Measurements from ENCODE around the gene UAP1L1.

Gene UAP1L1

DNA sequence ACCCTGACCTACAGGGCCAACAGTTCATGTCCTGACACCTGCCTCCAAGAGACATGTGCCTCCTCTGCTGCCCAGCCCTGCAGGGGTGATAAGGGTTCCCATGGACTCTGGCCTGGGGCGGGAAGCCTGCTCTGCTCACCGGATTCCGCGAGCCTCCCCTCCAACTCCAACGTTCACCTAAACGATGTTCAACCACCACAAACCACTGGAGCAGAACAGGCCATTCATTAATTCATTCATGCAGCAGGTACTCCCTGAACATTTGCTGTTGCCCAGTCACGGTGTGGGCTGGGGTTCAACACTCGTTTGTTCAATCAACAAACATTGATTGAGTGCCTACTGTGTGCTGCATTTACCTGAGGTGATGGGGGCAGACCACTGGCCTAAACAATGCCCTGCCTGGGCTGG, 3.3 kb upstream of the UAP1L1 start:
- no peak overlapping the region for H3K4me3 ChIP-seq (ENCODE audit: low read length)
- DNase-seq (ENCODE audit: low read depth) = no peak
- TF ChIP-seq, protein P1, sequence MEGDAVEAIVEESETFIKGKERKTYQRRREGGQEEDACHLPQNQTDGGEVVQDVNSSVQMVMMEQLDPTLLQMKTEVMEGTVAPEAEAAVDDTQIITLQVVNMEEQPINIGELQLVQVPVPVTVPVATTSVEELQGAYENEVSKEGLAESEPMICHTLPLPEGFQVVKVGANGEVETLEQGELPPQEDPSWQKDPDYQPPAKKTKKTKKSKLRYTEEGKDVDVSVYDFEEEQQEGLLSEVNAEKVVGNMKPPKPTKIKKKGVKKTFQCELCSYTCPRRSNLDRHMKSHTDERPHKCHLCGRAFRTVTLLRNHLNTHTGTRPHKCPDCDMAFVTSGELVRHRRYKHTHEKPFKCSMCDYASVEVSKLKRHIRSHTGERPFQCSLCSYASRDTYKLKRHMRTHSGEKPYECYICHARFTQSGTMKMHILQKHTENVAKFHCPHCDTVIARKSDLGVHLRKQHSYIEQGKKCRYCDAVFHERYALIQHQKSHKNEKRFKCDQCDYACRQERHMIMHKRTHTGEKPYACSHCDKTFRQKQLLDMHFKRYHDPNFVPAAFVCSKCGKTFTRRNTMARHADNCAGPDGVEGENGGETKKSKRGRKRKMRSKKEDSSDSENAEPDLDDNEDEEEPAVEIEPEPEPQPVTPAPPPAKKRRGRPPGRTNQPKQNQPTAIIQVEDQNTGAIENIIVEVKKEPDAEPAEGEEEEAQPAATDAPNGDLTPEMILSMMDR (conservative IDR thresholded peaks at IDR 0.05; ENCODE audit: low read length) = no peak

DNA sequence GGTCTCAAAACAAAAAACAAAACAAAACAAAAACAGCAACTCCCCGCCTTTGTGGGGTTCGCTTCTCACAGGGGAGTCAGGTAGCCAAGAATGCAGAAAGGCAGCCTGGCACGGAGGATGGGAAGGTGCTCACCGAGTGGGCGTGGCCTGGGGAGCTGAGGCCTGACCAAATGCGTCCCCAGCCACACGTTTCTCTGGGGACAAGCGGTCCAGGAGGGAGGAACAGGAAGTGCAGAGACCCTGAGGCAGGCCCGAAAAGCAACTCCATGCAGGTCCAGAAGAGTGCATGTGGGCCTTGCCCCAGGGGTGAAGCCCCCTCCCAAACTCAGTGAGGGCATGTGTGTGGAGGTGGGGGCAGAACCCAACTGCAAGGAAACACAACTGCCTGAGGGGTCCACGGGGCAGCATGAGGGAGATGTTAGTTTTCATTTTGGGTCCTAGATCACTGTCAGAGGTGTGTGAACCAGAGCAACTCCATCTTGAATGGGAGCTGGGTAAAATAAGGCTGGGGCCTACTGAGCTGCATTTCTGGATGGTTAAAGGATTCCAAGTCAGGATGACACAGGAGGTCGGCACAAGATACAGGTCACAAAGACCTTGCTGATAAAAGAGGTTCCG, 2.6 kb upstream of the UAP1L1 start:
- H3K4me3 ChIP-seq (ENCODE audit: low read length) = no peak overlapping the region
- TF ChIP-seq, protein P1 (conservative IDR thresholded peaks at IDR 0.05; ENCODE audit: low read length) = no peak
- DNase-seq (ENCODE audit: low read depth) = no peak

GRCh38 chr9:137075275-137075775, 2.0 kb upstream of the UAP1L1 start:
- DNase-seq (ENCODE audit: low read depth) = no peak
- no peak overlapping the region for H3K4me3 ChIP-seq (ENCODE audit: low read length)
- TF ChIP-seq, protein P1 (conservative IDR thresholded peaks at IDR 0.05; ENCODE audit: low read length) = no peak

GRCh38 chr9:137076636-137077009, 694 bp upstream of the UAP1L1 start:
- H3K4me3 ChIP-seq (ENCODE audit: low read length) = peak overlapping the region; percentile 52
- no peak for DNase-seq (ENCODE audit: low read depth)
- TF ChIP-seq, protein P1 (conservative IDR thresholded peaks at IDR 0.05; ENCODE audit: low read length) = no peak

DNA sequence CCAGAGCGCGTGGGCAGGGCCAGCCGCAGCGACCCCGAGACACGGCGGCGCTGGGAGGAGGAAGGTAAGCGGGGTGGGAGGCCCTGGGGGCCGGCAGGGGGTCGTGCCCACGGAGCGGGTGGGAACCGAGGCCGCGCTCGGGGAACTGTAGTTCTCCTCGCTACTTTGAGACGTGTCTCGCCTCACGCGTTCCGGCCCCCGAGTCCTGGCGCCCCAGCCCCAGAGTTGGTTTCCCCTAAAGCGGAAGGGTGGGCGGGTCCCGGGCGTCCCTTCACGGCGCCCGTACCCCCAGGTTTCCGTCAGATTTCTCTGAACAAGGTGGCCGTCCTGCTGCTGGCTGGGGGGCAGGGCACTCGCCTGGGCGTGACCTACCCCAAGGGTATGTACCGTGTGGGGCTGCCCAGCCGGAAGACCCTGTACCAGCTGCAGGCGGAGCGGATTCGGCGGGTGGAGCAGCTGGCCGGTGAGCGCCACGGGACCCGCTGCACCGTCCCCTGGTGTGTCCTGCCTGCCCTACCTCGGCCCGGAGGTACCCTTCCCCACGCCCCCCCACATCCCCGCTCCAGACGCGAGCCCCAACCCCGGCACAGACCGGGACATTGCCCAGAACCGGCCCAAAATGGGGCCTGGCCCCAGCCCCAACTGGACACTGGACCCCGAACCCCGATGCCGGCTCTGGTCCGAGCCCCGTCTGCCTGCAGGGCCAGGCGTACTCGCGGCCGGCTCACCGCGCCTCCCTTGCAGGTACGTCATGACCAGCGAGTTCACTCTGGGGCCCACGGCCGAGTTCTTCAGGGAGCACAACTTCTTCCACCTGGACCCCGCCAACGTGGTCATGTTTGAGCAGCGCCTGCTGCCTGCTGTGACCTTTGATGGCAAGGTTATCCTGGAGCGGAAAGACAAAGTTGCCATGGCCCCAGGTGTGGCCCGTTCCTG, 709 bp downstream of the UAP1L1 start:
- DNase-seq (ENCODE audit: low read depth) = no peak
- TF ChIP-seq, protein P1 (conservative IDR thresholded peaks at IDR 0.05; ENCODE audit: low read length) = no peak

GRCh38 chr9:137078701-137079400, 1.5 kb downstream of the UAP1L1 start:
- peak overlapping the region; percentile 68 for H3K4me3 ChIP-seq (ENCODE audit: low read length)
- TF ChIP-seq, protein P1 (conservative IDR thresholded peaks at IDR 0.05; ENCODE audit: low read length) = no peak
- no peak for DNase-seq (ENCODE audit: low read depth)

More for the DNA sequence above, 709 bp downstream of the UAP1L1 start:
- H3K4me3 ChIP-seq (ENCODE audit: low read length) = peak overlapping the region; percentile 68
